ENCODE results near the gene GVQW3. TPM values are rescaled to one million over a fixed set of nuclear protein-coding genes. Genes with fewer than 3 reads are reported as not detected.

Gene GVQW3
- total and polyA plus RNA-seq, 4 donors = 0.53 to 7.0 (median 1.6) TPM

- Histone ChIP-seq H3K36me3 (ENCODE audit: control insufficient read depth in 4 of 4, insufficient read depth in 4 of 4, low read length in 4 of 4) (no peaks in the 10 kb centered on the region), H3K9me3 (ENCODE audit: control insufficient read depth in 4 of 4, insufficient read depth in 3 of 4, low read length in 3 of 4) (no peaks in the 10 kb centered on the region), H3K27ac (ENCODE audit: low read depth in 1 of 2, low read length in 1 of 2) (no peak overlapping the region), H3K4me3 (no peak overlapping the region), H3K4me1 (ENCODE audit: control insufficient read depth in 5 of 5, insufficient read depth in 5 of 5, low read length in 5 of 5) (peaks cover 2 to 19% (median 4%) of the 10 kb centered on the region in 5 donors), H3K9ac (ENCODE audit: insufficient read depth in 1 of 2, low read length in 2 of 2) (no peak overlapping the region), H3K27me3 (ENCODE audit: control insufficient read depth in 3 of 3, insufficient read depth in 3 of 3, low read length in 2 of 3) (no peaks in the 10 kb centered on the region)
- 83 to 86% methylated on average over 7 of the region's 7 CpGs for WGBS, 2 donors
- no peak for DNase-seq
- no peak for TF ChIP-seq CTCF (IDR thresholded peaks at IDR 0.05; ENCODE audit: control extremely low read depth, extremely low read depth)
- no peak for ATAC-seq (ENCODE audit: insufficient read depth, low FRiP score)
These were observed 4.2 kb upstream of the GVQW3 start for GRCh38 chr11:76376746-76377558.

- H3K4me1 ChIP-seq (ENCODE audit: control insufficient read depth in 5 of 5, insufficient read depth in 5 of 5, low read length in 5 of 5) = peaks cover 0 to 32% (median 13%) of the 10 kb centered on the region in 5 donors
- DNase-seq (no peak), ATAC-seq (ENCODE audit: insufficient read depth, low FRiP score) (no peak)
- WGBS, 2 donors = 24 to 42% methylated on average over 6 of the region's 6 CpGs
- TF ChIP-seq CTCF (IDR thresholded peaks at IDR 0.05; ENCODE audit: control extremely low read depth, extremely low read depth) = no peak
- H3K4me3 ChIP-seq = peak overlapping the region; percentile 90
- no peaks in the 10 kb centered on the region for H3K27me3 ChIP-seq (ENCODE audit: control insufficient read depth in 3 of 3, insufficient read depth in 3 of 3, low read length in 2 of 3)
- H3K27ac ChIP-seq (ENCODE audit: low read depth in 1 of 2, low read length in 1 of 2) = no peak overlapping the region
- H3K9ac ChIP-seq (ENCODE audit: insufficient read depth in 1 of 2, low read length in 2 of 2) = peak overlapping the region in 1 of 2 donors; percentile 73
- no peaks in the 10 kb centered on the region for H3K9me3 ChIP-seq (ENCODE audit: control insufficient read depth in 4 of 4, insufficient read depth in 3 of 4, low read length in 3 of 4)
- no peaks in the 10 kb centered on the region for H3K36me3 ChIP-seq (ENCODE audit: control insufficient read depth in 4 of 4, insufficient read depth in 4 of 4, low read length in 4 of 4)
These were observed 1.3 kb upstream of the GVQW3 start for GRCh38 chr11:76379807-76380158.

- H3K27me3 ChIP-seq (ENCODE audit: control insufficient read depth in 3 of 3, insufficient read depth in 3 of 3, low read length in 2 of 3) = no peaks in the 10 kb centered on the region
- WGBS, 2 donors = 0 to 1% methylated on average over 60 to 84 of the region's 85 CpGs
- peak overlapping the region; percentile 90 for H3K4me3 ChIP-seq
- H3K4me1 ChIP-seq (ENCODE audit: control insufficient read depth in 5 of 5, insufficient read depth in 5 of 5, low read length in 5 of 5) = peaks cover 0 to 32% (median 11%) of the 10 kb centered on the region in 5 donors
- H3K9ac ChIP-seq (ENCODE audit: insufficient read depth in 1 of 2, low read length in 2 of 2) = peak overlapping the region in 1 of 2 donors; percentile 73
- H3K9me3 ChIP-seq (ENCODE audit: control insufficient read depth in 4 of 4, insufficient read depth in 3 of 4, low read length in 3 of 4) = no peaks in the 10 kb centered on the region
- peak overlapping the region; percentile 81 to 94 for H3K27ac ChIP-seq (ENCODE audit: low read depth in 1 of 2, low read length in 1 of 2)
- ATAC-seq (ENCODE audit: insufficient read depth, low FRiP score) (no peak), DNase-seq (no peak)
- H3K36me3 ChIP-seq (ENCODE audit: control insufficient read depth in 4 of 4, insufficient read depth in 4 of 4, low read length in 4 of 4) = no peaks in the 10 kb centered on the region
- no peak for TF ChIP-seq CTCF (IDR thresholded peaks at IDR 0.05; ENCODE audit: control extremely low read depth, extremely low read depth)
These were observed 755 bp upstream of the GVQW3 start for GRCh38 chr11:76380159-76380976.

Measured in lung (tissue), 12 donors.